HG02588 (cell line): ENCODE data around the gene ZNF565.
"Not testable (repeated sequence)": the region's sequence is repeated elsewhere in the genome, so short reads cannot be mapped to it uniquely, and the experiment has no call there.

Experiments used
- ATAC-seq: cut with Tn5 transposase; IDR thresholded peaks from one replicate; pipeline ENCODE4 v1.9.1; 2021; ENCODE audit warnings: mild to moderate bottlenecking, moderate library complexity; ENCODE audit not compliant: unreplicated experiment

Gene ZNF565

GRCh38 chr19:36152019-36152351 lies 62.5 kb downstream of the ZNF565 start:
- ATAC-seq = no peak

- no peak for ATAC-seq
Observed at GRCh38 chr19:36151144-36152018, 63.1 kb downstream of the ZNF565 start.

- no peak for ATAC-seq
Observed at GRCh38 chr19:36150586-36150985, 63.9 kb downstream of the ZNF565 start.

- ATAC-seq = no peak
Observed at GRCh38 chr19:36149673-36150406, 64.6 kb downstream of the ZNF565 start.

DNA sequence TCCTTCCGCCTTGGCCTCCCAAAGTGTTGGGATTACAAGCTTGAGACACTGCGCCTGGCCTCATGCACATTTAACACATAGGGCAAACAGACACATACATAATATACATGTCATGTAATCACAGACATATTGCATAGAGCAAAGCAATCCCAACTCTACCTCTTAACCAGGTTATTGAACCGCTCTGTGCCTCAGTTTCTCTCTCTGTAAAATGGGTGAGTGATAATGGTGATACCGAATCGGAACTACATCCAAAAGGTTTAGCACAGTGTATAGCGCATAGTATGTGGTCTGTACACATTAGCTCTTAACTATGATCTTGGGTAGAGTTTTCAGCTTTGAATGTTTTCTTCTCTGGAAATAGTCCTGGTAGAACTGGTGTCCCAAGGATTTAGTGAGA lies 69.8 kb downstream of the ZNF565 start:
- no peak for ATAC-seq

- no peak for ATAC-seq
Observed at GRCh38 chr19:36142496-36142895, 72.0 kb downstream of the ZNF565 start.

DNA sequence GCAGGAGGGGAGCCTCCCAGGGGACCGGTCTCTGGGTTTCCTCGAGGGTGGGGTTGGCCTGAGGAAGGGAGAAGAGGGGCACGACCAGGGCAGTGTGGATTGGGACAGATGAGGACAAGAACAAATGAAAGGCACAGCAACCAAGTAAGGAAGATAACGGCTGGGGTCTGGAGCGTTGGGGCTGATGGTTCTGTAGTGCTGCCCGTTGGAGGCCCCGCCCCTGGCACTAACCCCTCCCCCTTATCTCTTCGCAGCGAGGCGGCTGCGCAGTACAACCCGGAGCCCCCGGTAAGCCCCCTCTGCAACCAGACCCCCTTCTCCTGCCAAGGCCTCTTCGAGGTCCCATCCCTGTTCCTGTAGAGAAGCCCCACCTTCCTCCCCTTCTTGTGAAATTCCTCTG lies 72.4 kb downstream of the ZNF565 start:
- no peak for ATAC-seq

GRCh38 chr19:36141039-36141927 lies 73.2 kb downstream of the ZNF565 start:
- peak; percentile 45 for ATAC-seq

DNA sequence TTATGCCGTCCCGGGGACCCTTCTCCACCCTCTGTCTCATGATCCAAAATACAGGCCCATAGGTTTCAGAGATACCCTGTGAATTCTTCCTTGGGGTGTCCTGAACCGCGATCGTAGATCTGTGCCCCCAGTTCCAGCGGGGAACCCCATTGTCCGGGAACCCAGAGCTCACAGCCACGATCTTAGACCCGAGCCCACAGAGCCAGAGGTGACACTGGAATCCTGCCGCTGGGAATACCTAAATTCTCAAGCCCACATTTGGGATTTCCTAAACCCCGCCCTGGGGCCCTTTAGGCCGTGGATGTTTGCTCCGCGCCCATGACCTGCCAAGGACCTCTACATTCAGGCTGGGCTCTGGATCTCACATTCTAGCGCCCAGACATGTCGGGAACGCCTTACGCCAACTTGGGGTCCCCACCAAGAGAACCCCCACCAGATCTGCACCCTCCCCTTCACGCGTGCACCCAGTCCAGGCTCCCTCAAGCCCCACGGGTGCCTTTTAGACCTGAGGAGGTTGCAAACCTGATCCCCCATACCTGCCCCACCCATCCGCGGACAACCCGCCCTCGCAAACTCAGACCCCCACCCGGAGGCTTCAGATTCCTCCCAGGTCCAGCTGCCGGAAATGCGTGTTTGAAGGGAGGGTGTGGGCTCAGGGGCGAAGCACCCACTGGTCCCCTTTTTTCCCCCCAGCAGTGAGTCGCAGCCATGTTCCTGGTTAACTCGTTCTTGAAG lies 74.0 kb downstream of the ZNF565 start:
- no peak for ATAC-seq

DNA sequence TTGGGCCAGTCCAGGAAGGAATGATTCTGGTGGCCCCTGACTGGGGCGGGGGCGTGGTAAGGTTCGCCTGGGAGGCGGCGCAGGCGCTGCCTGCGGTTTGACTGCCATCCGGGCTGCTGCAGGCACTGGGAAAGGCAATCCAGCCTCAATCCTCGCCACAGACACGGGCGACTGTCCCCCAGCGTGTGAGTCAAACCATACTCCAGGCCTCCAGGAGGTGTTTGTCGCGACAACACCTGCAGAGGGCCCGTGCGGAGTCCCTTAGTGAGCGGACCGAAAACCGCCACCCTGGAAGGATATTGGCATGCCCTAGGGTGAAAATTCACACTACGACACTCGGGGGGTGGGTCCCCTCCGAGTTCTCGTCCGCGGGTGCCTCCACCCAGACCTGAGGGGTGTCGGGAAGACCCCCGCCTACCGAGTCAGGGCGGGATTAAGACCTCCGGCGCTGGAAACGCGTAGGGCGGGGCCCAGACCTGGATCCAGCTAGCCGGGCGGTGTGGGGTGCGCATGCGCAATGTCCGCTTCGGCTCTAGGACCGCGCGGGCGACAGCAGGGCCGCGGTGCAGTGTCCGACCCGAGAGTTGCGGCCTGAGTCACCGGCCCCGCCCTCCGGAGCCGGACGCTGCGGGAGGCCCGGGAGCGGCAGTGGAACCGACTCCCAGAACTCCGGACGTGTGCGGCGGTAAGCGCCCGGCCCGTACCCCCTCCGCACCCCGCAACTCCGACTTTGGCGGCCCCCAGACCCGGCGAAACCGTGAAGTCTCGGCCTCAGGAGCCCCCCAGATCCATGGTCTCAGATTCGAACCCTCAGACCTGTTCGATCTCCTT lies 74.8 kb downstream of the ZNF565 start, which contains the start of gene CAPNS1:
Gene CAPNS1, plus strand, starts transcription at position 594 of the 831 bp plus-strand sequence. CDS start 946 bp downstream, outside the sequence.
- ATAC-seq = peak; percentile 83

- no peak for ATAC-seq
Observed at GRCh38 chr19:36139120-36139472, 75.4 kb downstream of the ZNF565 start.

DNA sequence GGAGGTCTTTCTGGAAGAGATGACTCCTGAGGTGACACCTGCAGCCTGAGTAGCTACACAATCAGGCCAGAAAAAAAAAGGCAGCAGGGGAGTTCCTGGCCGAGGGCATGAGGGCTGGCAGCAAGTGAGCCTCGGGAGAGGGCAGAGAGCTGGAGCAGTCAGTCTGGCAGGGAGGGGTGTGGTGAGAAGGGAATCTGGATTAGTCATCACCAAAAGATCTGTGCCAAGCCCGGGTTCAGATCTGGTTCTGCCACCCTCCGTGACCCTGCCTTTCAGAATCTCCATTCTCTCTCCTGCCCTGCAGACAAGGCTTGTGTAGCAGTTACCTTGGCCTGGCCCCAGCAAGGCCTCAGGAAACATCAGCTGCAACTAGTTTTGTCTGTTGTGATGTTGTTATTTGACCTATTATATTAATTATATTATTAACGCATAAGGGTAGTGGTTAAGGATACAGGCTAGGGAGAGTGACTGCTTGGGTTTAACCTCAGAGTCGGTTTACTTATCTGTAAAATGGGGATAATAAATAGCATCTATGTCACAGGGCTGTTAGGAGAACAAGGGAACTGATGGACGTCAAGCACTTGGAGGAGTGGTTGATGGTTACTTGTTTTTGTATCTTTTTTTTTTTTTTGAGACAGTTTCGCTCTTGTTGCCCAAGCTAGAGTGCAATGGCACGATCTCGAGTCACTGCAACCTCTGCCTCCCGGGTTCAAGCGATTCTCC lies 77.3 kb downstream of the ZNF565 start:
- no peak for ATAC-seq

GRCh38 chr19:36134867-36135266 lies 79.6 kb downstream of the ZNF565 start:
- not testable (repeated sequence) for ATAC-seq
